ENCODE measurements around the gene SUPT20HL2.

DNA sequence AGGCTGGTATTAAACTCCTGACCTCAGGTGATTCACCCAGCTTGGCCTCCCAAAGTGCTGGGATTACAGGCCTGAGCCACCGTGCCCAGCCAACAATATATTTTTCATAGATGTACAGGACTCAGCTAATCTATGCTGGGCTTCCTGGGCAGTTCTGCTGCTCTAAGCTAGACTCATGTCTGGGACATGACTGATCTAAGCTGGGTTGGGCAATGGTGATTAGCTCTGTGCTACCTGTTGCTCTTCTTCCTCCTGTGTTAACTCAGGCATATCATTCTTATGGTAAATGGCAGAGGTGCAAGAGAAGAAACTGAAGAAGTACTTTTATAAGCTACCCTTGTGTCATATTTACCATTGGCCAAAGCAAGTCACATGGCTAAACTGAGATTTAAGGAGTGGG is 11.4 kb upstream of the SUPT20HL2 start:
- TF ChIP-seq, protein P1, sequence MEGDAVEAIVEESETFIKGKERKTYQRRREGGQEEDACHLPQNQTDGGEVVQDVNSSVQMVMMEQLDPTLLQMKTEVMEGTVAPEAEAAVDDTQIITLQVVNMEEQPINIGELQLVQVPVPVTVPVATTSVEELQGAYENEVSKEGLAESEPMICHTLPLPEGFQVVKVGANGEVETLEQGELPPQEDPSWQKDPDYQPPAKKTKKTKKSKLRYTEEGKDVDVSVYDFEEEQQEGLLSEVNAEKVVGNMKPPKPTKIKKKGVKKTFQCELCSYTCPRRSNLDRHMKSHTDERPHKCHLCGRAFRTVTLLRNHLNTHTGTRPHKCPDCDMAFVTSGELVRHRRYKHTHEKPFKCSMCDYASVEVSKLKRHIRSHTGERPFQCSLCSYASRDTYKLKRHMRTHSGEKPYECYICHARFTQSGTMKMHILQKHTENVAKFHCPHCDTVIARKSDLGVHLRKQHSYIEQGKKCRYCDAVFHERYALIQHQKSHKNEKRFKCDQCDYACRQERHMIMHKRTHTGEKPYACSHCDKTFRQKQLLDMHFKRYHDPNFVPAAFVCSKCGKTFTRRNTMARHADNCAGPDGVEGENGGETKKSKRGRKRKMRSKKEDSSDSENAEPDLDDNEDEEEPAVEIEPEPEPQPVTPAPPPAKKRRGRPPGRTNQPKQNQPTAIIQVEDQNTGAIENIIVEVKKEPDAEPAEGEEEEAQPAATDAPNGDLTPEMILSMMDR (conservative IDR thresholded peaks at IDR 0.05) = no peak
- TF ChIP-seq EZH2 (IDR thresholded peaks at IDR 0.05; ENCODE audit: low read depth) = no peak

All from PC-9 (cell line).